AG04449 (cell line): ENCODE data around the gene ASB15.

Experiments used
- CTCF ChIA-PET: fragments of 350-600 bp; formaldehyde crosslinking; extraction: SDS; loops from one replicate; lab custom pipeline; 2021; ENCODE audit warnings: antibody characterized with exemption; lab: Yijun Ruan, JAX
- POLR2A ChIA-PET: fragments of 400-600, 350-600 bp; formaldehyde crosslinking; extraction: SDS; loops from one replicate; lab custom pipeline; 2020; ENCODE audit warnings: antibody characterized with exemption, inconsistent platforms; lab: Yijun Ruan, JAX
- DNase-seq: peaks from one replicate; pipeline ENCODE4 v3.0.0-alpha.2; 2010; ENCODE audit warnings: low read depth, low spot score
- H3K4me3 ChIP-seq: 2 replicates; pipeline ENCODE4 v1.5.1; 2011; ENCODE audit warnings: low read depth, mild to moderate bottlenecking, control low read depth, low read length
- TF ChIP-seq, protein P1 (sequence below): IDR thresholded peaks from one replicate; pipeline ENCODE4 v1.5.1; 2011; ENCODE audit warnings: mild to moderate bottlenecking, moderate library complexity, low read length, control low read depth, inconsistent platforms; ENCODE audit not compliant: insufficient read depth; ENCODE audit errors: missing control alignments

ASB15 gene

DNA sequence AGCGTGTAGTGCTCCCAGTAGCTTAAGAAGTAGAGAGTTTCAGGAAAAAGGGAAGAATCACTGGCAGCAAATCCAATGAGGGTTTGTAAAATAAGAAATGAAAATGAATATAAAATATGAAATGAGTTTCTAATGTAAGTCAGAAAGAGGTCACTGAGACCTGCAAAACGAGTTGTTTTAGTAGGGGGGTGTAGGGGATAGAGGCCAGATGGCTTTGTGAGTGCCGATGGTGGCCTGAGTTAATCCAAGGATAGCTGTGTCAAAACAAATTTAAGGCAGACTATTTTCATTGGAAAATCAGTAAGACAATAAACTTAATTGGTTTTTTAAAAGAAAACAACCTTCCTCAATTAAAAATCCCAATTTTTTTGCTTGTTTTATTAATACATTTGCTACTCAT, 745 bp upstream of the ASB15 start:
- TF ChIP-seq, protein P1, sequence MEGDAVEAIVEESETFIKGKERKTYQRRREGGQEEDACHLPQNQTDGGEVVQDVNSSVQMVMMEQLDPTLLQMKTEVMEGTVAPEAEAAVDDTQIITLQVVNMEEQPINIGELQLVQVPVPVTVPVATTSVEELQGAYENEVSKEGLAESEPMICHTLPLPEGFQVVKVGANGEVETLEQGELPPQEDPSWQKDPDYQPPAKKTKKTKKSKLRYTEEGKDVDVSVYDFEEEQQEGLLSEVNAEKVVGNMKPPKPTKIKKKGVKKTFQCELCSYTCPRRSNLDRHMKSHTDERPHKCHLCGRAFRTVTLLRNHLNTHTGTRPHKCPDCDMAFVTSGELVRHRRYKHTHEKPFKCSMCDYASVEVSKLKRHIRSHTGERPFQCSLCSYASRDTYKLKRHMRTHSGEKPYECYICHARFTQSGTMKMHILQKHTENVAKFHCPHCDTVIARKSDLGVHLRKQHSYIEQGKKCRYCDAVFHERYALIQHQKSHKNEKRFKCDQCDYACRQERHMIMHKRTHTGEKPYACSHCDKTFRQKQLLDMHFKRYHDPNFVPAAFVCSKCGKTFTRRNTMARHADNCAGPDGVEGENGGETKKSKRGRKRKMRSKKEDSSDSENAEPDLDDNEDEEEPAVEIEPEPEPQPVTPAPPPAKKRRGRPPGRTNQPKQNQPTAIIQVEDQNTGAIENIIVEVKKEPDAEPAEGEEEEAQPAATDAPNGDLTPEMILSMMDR: no peak
- POLR2A ChIA-PET: no interaction called here
- CTCF ChIA-PET: interaction anchor here (1.0 kb wide), 1 partner anchor 18 kb away, joined by 3 read pairs; no protein-coding TSS in a partner anchor
- no peak overlapping the region for H3K4me3 ChIP-seq
- DNase-seq: no peak

GRCh38 chr7:123602648-123603047, 1.0 kb downstream of the ASB15 start:
- TF ChIP-seq, protein P1: no peak
- CTCF ChIA-PET: no interaction called here
- POLR2A ChIA-PET: no interaction called here

GRCh38 chr7:123604739-123605138, 3.1 kb downstream of the ASB15 start:
- TF ChIP-seq, protein P1: no peak
- ChIA-PET CTCF (no interaction called here), POLR2A (no interaction called here)
- DNase-seq: no peak
- H3K4me3 ChIP-seq: no peak overlapping the region

More at GRCh38 chr7:123602648-123603047, 1.0 kb downstream of the ASB15 start:
- no peak for DNase-seq
- H3K4me3 ChIP-seq: no peak overlapping the region

GRCh38 chr7:123607423-123607975, 5.9 kb downstream of the ASB15 start:
- POLR2A ChIA-PET: no interaction called here
- DNase-seq: no peak
- no peak overlapping the region for H3K4me3 ChIP-seq
- CTCF ChIA-PET: interaction anchor here (1.8 kb wide), 1 partner anchor 27 kb away, joined by 6 read pairs; no protein-coding TSS in a partner anchor
- TF ChIP-seq, protein P1: no peak

DNA sequence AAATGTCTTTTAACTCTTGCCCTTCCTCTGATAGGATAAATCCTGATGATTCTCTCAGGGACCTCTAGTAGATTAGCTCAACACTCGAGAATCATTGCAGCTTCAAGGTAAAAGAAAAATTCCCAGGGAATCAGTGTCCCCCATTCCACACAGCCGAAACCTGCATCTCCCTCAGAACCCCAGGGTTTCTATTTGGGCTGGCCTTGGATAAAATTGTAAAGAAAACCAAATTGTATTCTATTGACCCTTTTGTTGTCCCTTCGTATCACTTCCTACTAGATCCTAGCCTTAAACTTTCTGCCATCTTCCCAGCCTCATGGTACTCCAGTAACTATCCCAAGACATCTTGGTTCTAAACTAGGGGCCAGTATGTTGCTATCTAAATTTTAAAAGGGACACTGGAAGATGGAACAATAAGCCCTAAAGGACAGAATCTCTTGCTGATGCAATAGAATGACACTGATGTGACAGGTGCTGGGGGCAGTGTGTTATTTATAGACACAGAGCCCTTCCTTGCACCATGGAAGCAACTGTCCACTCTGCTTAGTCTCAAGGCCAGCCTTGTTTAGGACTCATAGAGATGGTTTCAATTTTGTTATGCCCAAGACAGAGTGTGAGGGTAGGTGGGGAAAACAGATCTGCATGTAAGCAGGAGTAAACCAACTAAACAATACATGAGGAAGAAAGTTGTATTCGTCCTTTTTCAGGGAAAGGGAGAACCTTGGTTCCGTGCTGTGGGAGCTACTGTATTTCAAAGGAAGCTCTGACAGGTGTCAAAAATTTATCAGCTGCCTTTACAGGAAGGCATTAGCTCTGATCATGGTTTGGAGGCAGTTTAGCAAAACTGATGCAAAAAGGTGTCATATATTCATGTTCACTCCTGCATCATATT, 7.6 kb downstream of the ASB15 start:
- ChIA-PET CTCF (no interaction called here), POLR2A (no interaction called here)
- no peak for DNase-seq

DNA sequence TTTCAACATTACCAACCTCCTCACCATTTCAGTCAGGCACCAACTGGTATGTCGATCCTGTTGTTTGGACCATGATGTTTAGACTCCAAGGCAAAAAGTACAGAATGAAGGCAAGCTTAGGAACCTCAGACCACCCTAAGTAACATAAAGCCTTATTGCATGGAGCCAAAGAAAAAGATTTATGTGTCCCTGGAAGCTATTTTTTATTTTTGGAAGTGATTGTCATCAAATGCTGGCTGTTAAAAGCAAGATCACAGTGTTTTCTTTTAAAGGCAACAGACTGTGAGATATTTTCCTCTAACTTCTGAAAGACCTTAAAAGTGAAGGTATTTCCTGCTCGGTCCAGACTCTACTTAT, 8.2 kb downstream of the ASB15 start:
- POLR2A ChIA-PET: no interaction called here
- TF ChIP-seq, protein P1: no peak
- DNase-seq: no peak
- CTCF ChIA-PET: no interaction called here
- no peak overlapping the region for H3K4me3 ChIP-seq

More for the DNA sequence above, 7.6 kb downstream of the ASB15 start:
- no peak overlapping the region for H3K4me3 ChIP-seq
- TF ChIP-seq, protein P1: no peak
